ENCODE measurements around the gene PIK3R5. TPM values are rescaled to one million over a fixed set of nuclear protein-coding genes. Genes with fewer than 3 reads are reported as not detected.

Gene PIK3R5
- total and polyA plus RNA-seq, 11 donors: 1.4 to 21.6 (median 2.4) TPM

DNA sequence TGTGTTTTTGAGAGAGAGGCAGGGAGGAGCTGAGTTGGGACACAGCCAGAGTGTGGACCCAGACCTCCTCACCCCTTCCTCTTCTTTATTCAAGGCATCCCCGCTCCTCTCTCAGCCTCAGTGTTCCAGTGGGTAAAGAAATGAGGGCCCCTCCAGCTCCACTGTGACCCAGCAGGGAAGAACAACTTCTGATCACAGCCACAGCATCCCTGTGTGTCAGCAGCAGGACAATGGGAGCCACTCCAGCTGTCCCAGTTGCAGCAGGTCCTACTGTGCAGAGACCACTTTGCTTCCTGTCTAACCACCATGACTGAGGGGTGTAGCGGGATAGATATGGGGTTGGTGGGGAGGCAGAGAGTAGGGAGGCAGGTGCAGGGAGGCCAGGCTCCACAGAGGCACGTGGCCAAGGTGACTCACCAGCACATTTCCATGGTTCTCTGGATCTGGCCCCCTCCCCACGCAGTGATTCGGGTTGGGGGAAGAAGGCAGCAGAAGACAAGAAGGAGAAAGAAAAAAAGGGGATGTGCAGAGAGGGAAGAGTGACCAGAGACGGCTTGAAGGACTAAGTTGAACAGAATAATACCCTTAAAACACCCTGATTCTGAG lies 24.5 kb downstream of the PIK3R5 start:
- Histone ChIP-seq H3K36me3 (peaks cover 0 to 5% (median 0%) of the 10 kb centered on the region in 9 donors), H3K27ac (peak overlapping the region in 1 of 12 donors; percentile 77), H3K4me3 (no peak overlapping the region), H3K27me3 (peaks cover 0 to 24% (median 0%) of the 10 kb centered on the region in 9 donors), H3K4me1 (peaks cover 0 to 61% (median 0%) of the 10 kb centered on the region in 12 donors), H3K9me3 (peaks cover 0 to 7% (median 0%) of the 10 kb centered on the region in 12 donors)
- ATAC-seq (no peak), DNase-seq (no peak)
- intact Hi-C loops (cut with DNase I): no loop called here
- no peak for TF ChIP-seq CTCF (IDR thresholded peaks at IDR 0.05)
- TF ChIP-seq POLR2A (IDR thresholded peaks at IDR 0.05): no peak
- WGBS, 4 donors: 53 to 70% (median 63%) methylated on average over 6 of the region's 6 CpGs

DNA sequence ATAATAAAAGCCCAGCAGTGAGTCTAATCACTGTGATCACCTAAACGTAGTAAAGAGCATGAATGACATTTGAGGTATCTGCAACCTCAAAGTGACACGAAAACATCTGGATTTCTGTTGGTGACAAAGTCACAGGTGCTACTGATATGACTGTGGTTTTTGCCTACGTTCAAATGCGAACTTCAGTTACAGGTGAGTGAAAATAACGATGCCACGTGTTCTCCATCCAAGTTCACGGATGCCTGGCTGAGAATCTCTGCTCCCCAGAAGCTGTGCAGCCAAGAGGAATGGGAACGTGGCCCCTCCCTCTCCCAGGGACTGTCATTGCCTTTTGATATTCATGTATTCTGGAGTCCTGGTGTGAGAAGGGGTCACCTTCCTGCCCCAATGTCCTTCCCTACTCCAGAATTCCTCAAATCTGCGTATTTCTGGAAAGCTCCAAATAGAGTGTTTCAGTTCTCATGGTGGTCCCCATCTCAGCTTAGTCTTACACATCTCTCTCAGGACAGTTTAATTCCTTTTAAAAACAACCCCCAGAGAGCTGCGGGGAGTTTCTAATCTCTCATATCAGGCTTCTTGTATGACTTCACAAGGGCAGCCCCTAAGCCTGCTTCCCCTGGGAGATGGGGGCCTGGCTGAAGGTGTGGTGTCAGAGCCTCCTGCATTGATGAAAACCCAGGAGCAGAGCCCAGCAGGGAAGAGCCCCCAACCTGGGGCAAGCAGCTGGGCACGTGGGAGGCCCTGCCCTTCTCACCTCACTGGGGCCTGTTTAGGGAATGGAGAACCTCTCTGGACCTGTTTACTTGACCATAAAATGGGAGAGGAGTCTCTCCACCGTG lies 25.8 kb downstream of the PIK3R5 start:
- Histone ChIP-seq H3K36me3 (peaks cover 0 to 5% (median 0%) of the 10 kb centered on the region in 9 donors), H3K9me3 (peaks cover 0 to 7% (median 0%) of the 10 kb centered on the region in 12 donors), H3K4me1 (peaks cover 0 to 62% (median 0%) of the 10 kb centered on the region in 12 donors), H3K27me3 (peaks cover 0 to 24% (median 0%) of the 10 kb centered on the region in 9 donors), H3K27ac (peak overlapping the region in 1 of 12 donors; percentile 77), H3K4me3 (no peak overlapping the region)
- ATAC-seq: no peak
- intact Hi-C loops (cut with DNase I): no loop called here
- TF ChIP-seq CTCF (IDR thresholded peaks at IDR 0.05) (no peak), POLR2A (IDR thresholded peaks at IDR 0.05) (no peak)
- DNase-seq: no peak
- 40 to 58% (median 47%) methylated on average over 12 of the region's 12 CpGs for WGBS, 4 donors

GRCh38 chr17:8938933-8939332 lies 26.6 kb downstream of the PIK3R5 start:
- TF ChIP-seq CTCF (IDR thresholded peaks at IDR 0.05) (no peak), POLR2A (IDR thresholded peaks at IDR 0.05) (no peak)
- intact Hi-C loops (cut with DNase I): no loop called here
- Histone ChIP-seq H3K36me3 (no peaks in the 10 kb centered on the region), H3K9me3 (peaks cover 0 to 7% (median 0%) of the 10 kb centered on the region in 12 donors), H3K27me3 (peaks cover 0 to 24% (median 0%) of the 10 kb centered on the region in 9 donors), H3K4me1 (peaks cover 0 to 63% (median 0%) of the 10 kb centered on the region in 12 donors), H3K27ac (no peak overlapping the region), H3K4me3 (no peak overlapping the region)
- 68 to 76% (median 70%) methylated on average over 5 of the region's 5 CpGs for WGBS, 4 donors
- ATAC-seq (no peak), DNase-seq (no peak)

GRCh38 chr17:8935191-8935590 lies 30.3 kb downstream of the PIK3R5 start:
- peak overlapping the region in 1 of 12 donors; percentile 50 for H3K27ac ChIP-seq
- intact Hi-C loops (cut with DNase I): no loop called here
- no peaks in the 10 kb centered on the region for H3K36me3 ChIP-seq
- H3K27me3 ChIP-seq: peaks cover 0 to 7% (median 0%) of the 10 kb centered on the region in 9 donors
- H3K4me1 ChIP-seq: peaks cover 0 to 48% (median 0%) of the 10 kb centered on the region in 12 donors
- ATAC-seq (peak in 2 of 4 donors; percentile 44 to 49), DNase-seq (peak in 1 of 5 donors; percentile 29)
- H3K9me3 ChIP-seq: peaks cover 0 to 7% (median 0%) of the 10 kb centered on the region in 12 donors
- no peak overlapping the region for H3K4me3 ChIP-seq
- TF ChIP-seq CTCF (IDR thresholded peaks at IDR 0.05): no peak
- no peak for TF ChIP-seq POLR2A (IDR thresholded peaks at IDR 0.05)
- WGBS, 4 donors: 61 to 62% (median 62%) methylated on average over 9 of the region's 9 CpGs

Data from heart left ventricle (tissue), 16 donors.